Adipose tissue (tissue), 3 donors: ENCODE results near the gene ZFP57. TPM values are rescaled to one million over a fixed set of nuclear protein-coding genes. Genes with fewer than 3 reads are reported as not detected.
"Not testable (repeated sequence)": the region's sequence is repeated elsewhere in the genome, so short reads cannot be mapped to it uniquely, and the experiment has no call there.

Source experiments
- H3K27ac ChIP-seq: one replicate; pipeline ENCODE4 v1.5.1; 2013; ENCODE audit warnings: low read depth, low read length
- WGBS, 3 donors: extraction: QIAGEN DNeasy Blood & Tissue Kit; methylation state at CpG; one replicate each; pipeline ENCODE4 v1.1.7; 2013; 5-methylcytosine and 5-hydroxymethylcytosine counted together
- polyA plus RNA-seq, 3 donors: library from polyadenylated mRNA; stranded (reverse); fragments of 200-250 nt; gene quantifications; one replicate each; pipeline ENCODE4 v1.2.3, GENCODE V29; 2013
- donor health status: healthy with polysubstance abuse.
- donor health status: Bipolar disorder and iron deficiency.
- donor health status: healthy.

Gene ZFP57
- polyA plus RNA-seq, 3 donors, result 0.34 to 0.61 TPM; not detected in 1

DNA sequence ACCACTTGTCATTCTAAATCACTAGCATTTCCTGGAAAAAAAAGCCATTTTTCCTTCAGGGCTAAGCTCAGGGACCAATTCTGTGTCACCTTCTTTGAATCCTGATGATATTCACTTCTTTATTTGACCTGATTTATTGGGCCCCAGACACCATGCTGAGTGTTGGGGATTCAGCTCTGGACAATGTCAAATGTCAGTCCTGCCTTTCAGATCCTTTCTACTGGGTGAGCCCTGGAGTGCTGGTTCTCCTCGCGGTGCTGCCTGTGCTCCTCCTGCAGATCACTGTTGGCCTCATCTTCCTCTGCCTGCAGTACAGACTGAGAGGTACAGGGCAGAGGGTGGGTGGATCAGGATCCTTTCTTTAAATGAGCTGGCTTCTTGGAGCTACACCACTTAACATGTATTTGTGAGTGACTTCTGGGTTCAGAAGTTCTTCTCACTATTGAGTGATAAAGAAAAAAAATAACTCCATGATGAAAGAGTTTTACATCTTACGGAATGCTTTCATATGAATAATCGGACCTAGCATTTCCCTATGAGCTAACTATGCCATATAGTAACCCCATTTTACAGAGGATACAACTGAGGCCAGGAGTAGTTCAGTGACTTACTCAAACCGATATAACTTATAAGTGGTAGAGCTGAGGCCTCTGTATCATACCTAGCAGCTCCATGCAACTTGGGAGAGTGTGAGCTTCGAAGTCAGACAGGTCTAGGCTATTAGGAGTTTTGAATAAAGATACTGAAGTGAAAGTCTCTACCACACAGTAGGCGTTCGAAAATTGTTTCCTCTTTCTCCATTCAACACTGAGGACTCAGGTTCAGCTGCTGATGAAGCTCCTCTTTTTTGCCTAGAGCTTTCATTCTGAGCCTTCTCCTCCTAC is 14.8 kb downstream of the ZFP57 start:
- WGBS, 3 donors, result 69 to 73% (median 70%) methylated on average over 8 of the region's 8 CpGs
- no peak overlapping the region for H3K27ac ChIP-seq

DNA sequence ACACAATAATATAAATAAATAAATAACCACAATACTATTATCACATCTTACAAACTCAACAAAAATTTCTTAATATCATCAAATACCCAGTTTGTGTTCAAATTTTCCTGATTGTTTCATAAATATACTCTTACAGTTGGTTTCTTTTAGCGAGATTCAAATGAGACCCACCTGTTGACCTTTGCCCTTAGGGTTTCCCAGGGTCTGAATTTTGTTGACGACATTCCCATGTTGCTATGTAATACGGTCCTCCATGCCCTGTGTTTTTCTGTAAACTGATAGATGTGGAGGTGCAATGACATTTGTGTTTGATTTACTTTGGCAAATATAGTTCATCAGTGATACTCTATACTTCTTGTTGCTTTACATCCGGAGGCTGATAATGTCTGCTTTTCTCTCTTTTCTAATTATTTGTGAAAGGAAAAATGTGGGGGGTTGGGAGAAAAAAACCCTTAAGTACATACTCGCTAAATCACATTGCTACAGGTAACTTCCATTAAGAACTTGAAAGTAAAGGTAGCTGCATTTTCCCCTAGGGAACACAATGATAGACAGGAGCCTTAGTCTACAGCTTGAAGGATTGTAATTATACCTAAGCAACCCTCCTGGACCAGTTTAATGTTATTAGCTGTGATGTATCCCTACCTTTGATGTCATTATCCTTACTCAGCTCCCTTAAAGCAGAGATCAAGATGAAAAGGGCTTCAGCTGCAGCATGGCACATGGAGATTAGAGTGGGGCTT is 17.5 kb downstream of the ZFP57 start:
- 26 to 67% (median 53%) methylated on average over 5 of the region's 5 CpGs for WGBS, 3 donors
- H3K27ac ChIP-seq, result no peak overlapping the region

DNA sequence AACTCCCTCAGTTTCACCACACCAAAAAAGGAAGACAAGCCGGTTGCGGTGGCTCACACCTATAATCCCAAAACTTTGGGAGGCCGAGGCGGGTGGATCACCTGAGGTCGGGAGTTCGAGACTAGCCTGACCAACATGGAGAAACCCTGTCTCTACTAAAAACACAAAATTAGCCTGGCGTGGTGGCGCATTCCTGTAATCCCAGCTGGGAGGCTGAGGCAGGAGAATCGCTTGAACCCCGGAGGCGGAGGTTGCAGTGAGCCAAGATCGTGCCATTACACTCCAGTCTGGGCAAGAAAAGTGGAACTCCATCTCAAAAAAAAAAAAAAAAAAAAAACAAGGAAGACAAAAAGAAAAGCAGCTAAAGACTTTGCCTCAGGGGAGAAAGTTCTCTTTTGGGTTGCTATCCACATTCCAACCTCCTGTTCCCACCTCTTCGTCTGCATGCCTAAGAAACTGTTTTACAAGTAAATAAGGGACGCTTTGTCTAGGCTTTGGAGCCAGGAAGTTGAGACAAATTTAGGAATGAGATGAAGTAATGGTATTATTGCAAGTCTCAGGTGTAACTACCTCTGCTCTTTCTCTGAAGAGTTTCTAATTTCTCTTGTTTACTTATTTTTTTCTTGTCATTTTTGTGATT is 19.3 kb downstream of the ZFP57 start:
- H3K27ac ChIP-seq, result not testable (repeated sequence)
- WGBS, 3 donors, result 37 to 52% (median 50%) methylated on average over 14 of the region's 14 CpGs

DNA sequence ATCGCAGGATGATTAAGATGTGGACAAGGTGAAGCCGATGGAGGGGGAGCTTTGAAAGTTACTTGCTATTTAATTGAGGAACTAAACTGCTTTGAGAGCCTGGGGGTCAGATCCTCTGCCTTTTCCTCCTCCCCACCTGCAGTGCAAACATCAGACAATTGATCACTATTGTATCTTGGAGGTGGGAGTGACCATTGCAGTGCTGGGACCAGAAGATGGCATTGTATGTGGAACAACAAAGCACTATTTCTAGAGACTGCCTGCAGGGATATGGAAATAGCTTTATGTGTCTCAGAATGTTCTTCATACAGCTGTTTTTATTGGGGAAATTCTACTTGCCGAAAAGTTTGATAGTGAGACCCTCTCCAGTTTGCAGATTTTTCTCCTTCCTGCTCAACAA is 19.9 kb downstream of the ZFP57 start:
- H3K27ac ChIP-seq, result no peak overlapping the region

DNA sequence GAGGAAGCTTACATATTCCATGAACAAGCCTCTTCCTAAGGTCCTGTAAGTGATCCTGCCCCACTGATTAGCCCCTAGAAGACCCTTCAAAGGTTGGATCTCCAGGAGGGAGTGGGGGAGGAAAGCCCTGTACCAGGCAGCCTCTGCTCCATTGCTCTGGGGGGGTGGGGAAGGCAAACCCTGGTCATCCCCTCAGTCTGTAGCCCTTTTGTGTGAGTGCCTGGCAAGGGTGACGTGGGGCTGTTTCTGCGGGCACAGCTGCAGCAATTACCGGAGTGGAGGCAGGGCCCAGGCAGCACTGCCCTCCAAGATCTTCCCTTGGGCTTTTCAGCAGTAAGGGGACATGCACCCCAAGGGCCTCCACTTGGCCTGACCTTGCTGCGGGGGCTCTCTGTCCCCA is 24.2 kb downstream of the ZFP57 start, which contains the start of gene MOG:
MOG (plus strand) TSS at position 295 of the 400 bp plus-strand sequence. CDS start 118 bp downstream, outside the sequence.
- no peak within 1 kb of the TSS for H3K27ac ChIP-seq
- WGBS, 3 donors, result 50 to 83% (median 75%) methylated on average over 4 of the region's 4 CpGs

More for the DNA sequence above, 19.9 kb downstream of the ZFP57 start:
- WGBS, 3 donors, result 70 to 82% (median 76%) methylated on average over 3 of the region's 3 CpGs

GRCh38 chr6:29656157-29656556 is 24.8 kb downstream of the ZFP57 start:
- no peak overlapping the region for H3K27ac ChIP-seq
- WGBS, 3 donors, result 38 to 48% (median 44%) methylated on average over 2 of the region's 2 CpGs

GRCh38 chr6:29655658-29656057 is 25.3 kb downstream of the ZFP57 start:
- H3K27ac ChIP-seq, result no peak overlapping the region
- 56 to 75% (median 72%) methylated on average over 6 of the region's 6 CpGs for WGBS, 3 donors

DNA sequence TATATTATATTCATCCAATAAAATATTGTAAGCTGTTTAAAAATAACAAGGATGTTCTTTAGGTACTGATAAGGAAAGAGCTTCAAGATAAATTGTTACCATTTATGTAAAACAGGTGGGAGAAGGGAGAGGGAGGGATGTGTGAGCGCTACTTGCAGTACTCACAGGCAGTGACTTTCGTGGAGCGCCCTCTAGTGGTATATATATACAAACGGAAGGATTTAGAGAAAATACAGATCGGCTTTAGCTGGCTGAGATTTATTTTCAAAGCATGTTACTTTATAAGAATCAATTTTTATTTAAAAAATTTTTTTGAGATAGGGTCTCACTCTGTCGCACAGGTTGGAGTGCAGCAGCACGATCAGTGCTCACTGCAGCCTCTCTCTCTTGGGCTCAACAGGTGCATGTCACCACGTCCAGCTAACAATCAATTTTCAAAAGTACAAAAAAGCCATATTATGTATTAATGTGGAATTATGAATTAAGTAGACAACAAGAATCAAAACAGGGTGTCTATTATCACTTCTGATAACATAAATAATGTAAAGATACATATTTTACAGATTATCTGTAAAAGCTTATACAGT is 27.4 kb downstream of the ZFP57 start:
- WGBS, 3 donors, result 7 to 10% (median 9%) methylated on average over 8 of the region's 8 CpGs
- H3K27ac ChIP-seq, result no peak overlapping the region

- WGBS, 3 donors, result 82 to 92% (median 86%) methylated on average over 10 of the region's 10 CpGs
Measured at GRCh38 chr6:29652198-29652584, 28.8 kb downstream of the ZFP57 start.

DNA sequence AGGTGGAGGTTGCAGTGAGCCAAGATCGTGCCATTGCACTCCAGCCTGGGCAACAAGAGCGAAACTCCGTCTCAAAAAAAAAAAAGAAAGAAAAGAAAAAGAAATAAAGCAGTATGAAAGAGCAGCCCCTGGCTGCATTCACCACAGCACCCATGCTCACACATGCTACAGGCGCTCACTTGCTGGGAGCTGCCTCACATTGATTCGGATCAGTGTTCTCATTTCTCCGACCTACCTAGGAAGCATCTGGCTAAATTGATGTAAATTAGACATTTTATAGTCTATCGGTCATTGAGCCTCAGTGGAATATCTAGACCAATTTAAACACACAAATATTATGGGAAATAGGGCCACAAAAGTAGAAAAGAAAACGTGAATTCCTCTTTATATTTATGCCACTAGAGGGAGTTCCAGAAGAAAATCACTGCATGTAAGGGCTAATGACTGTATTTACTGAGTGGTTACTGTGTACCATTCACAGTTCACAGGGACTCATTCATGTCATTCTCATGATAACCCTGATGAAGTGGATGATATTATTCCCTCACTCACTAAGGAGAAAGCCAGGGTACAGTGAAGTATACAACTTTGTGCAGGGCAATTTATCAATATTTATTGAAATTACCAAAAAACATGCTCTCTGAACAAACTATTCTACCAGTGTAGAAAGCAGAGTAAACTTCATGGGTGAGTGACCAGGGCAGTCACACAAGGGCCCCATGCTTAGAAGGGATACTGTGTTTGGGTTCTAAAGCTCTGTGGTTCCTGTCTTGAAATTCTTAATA is 29.3 kb downstream of the ZFP57 start:
- WGBS, 3 donors, result 68 to 74% (median 73%) methylated on average over 8 of the region's 8 CpGs
- no peak overlapping the region for H3K27ac ChIP-seq

More at GRCh38 chr6:29652198-29652584, 28.8 kb downstream of the ZFP57 start:
- H3K27ac ChIP-seq, result no peak overlapping the region

DNA sequence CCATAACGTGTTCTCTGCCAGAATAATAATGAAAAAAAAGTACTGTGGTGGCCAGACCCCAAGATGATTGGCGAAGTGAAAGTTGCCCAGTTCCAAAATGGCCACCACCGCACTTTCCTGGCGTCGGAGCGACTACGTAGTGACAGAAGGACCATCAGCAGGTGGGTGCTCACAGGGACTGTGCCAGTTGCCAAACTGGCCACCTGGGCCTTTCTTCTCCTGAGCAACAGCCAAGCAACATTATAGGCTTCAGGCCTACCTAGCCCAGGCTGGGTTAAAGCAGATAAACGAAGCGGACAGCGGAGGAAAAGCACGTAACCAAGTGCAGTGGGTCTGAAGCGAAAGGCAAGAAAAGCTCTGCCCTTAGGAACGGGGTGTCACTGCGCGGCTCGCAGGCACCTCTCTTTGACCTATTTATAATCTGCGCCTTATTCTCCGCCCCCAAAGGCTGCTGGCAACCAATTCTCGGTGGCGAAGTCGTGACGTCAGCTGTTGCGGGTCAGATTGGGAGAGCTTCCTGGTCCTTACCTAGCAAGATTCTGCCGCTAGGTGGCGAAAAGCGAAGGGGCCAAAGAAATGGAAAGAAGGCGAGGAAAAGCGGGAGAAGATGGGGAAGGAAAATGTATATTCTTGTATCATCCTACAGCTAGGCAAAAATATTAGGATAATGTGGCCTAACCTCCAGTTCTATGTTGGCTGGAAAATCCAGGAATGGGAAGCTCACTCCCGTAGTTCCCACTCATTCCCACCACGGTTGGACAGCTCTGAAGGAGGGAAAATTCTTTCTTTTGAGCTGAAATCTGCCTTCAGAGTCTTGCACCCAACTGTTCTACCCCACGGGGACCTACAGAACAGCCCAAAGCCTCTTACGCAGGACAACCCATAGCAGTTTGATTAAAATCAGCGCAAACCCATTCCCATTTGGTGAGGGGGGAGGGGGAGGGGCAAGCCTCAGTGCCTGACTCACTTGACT is 31.0 kb downstream of the ZFP57 start:
- 4 to 5% (median 5%) methylated on average over 33 of the region's 33 CpGs for whole genome bisulfite sequencing, 3 donors
- H3K27ac ChIP-seq, result no peak overlapping the region

DNA sequence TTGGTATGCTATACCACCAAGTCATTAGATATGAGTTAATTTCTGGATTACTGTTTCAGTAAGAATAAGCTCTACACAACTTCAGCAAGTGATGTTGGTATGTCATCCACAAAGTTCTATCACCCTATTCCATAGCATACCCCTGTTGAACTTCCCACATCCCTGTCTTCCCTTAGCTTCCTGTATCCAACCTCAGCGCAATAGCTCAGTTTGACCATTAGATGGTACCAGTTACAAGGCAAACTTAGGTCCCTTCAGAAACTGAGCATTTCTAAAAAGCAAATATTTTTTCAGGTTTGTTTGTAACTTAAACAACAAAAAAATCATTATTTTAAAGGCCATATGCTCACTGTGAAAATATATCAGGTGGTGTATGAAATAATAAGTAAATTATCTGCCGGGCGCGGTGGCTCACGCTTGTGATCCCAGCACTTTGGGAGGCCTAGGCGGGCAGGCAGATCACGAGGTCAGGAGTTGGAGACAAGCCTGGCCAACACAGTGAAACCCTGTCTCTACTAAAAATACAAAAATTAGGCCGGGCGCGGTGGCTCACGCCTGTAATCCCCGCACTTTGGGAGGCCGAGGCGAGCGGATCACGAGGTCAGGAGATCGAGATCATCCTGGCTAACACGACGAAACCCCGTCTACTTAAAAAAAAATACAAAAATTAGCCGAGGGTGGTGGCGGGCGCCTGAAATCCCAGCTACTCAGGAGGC is 32.9 kb downstream of the ZFP57 start:
- no peak overlapping the region for H3K27ac ChIP-seq
- 87 to 93% (median 92%) methylated on average over 23 of the region's 23 CpGs for WGBS, 3 donors

DNA sequence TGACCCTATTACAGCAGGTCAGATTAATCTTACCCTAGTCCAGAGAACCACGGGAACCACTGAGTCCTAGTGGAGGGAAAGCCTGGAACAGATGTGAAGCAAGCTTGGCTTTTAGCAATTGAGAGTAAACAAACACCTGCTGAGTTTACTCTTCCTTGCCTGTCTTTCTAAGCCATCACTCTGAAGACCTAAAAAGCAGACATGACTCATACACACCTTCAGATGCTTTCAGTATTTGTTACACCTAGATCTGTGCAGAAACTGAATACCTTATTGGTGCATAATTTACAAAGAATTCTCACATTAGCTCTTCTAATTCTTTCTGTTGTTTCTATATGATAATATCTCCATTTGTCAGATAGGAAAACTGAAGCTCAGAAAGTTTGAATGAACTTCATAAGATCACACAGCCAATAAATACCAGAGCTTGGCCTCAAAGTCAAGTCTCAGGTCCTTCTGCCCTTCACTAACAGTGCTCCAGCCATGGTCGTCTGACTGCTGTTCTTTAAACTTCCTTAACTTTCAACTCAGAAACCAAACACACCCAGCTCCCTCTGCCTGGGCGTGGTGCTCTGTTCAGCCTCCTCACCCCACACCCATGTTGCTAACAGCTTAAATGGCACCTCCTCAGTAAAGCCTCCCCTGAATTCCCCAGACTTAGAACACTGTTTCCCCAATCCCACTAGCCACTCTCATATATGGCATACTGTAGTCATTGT is 39.4 kb downstream of the ZFP57 start:
- WGBS, 3 donors, result 35 to 40% (median 38%) methylated on average over 3 of the region's 3 CpGs
- H3K27ac ChIP-seq, result no peak overlapping the region

GRCh38 chr6:29637247-29637646 is 43.7 kb downstream of the ZFP57 start:
- no peak overlapping the region for H3K27ac ChIP-seq
- 90 to 92% (median 90%) methylated on average over 9 of the region's 9 CpGs for WGBS, 3 donors

DNA sequence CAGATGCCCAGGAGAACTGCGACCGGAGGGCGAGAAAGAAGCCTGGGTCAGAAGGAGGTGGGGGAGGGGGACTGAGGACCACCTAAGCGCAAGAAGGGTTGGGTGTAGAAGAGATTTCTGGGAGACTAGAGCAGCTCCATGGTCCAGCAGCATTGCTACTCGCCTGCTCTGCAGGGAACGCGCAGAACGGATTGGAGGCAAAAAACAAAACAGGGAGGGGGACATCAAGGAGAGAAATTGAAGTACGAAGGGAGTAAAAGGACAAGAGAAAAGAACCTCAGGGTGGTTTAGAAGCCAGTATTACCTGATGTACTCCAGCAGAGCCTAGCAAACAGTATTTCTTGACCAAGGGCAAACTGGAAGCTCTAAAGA is 47.4 kb downstream of the ZFP57 start:
- WGBS, 3 donors, result 7 to 15% (median 9%) methylated on average over 9 of the region's 9 CpGs
- no peak overlapping the region for H3K27ac ChIP-seq
